Neuron (in vitro differentiated cells): Measurements from ENCODE around the gene PHF21B.

ENCODE experiments used
- H2AFZ ChIP-seq: one replicate; pipeline ENCODE4 v1.6.1; 2013; ENCODE audit warnings: low read depth, mild to moderate bottlenecking, inconsistent platforms, low read length, moderate library complexity
- H3K27me3 ChIP-seq: one replicate; pipeline ENCODE4 v1.6.1; 2013; ENCODE audit warnings: low read length; ENCODE audit not compliant: insufficient read depth
- H3K36me3 ChIP-seq: one replicate; pipeline ENCODE4 v1.6.1; 2013; ENCODE audit warnings: low read length; ENCODE audit not compliant: insufficient read depth
- H3K4me1 ChIP-seq: one replicate; pipeline ENCODE4 v1.6.1; 2013; ENCODE audit warnings: low read length; ENCODE audit not compliant: insufficient read depth
- H3K4me3 ChIP-seq: 2 replicates; pipeline ENCODE4 v1.5.1; 2013; ENCODE audit warnings: mild to moderate bottlenecking, low read length, moderate library complexity
- H3K9me3 ChIP-seq: one replicate; pipeline ENCODE4 v1.6.1; 2013; ENCODE audit warnings: low read length

PHF21B gene

DNA sequence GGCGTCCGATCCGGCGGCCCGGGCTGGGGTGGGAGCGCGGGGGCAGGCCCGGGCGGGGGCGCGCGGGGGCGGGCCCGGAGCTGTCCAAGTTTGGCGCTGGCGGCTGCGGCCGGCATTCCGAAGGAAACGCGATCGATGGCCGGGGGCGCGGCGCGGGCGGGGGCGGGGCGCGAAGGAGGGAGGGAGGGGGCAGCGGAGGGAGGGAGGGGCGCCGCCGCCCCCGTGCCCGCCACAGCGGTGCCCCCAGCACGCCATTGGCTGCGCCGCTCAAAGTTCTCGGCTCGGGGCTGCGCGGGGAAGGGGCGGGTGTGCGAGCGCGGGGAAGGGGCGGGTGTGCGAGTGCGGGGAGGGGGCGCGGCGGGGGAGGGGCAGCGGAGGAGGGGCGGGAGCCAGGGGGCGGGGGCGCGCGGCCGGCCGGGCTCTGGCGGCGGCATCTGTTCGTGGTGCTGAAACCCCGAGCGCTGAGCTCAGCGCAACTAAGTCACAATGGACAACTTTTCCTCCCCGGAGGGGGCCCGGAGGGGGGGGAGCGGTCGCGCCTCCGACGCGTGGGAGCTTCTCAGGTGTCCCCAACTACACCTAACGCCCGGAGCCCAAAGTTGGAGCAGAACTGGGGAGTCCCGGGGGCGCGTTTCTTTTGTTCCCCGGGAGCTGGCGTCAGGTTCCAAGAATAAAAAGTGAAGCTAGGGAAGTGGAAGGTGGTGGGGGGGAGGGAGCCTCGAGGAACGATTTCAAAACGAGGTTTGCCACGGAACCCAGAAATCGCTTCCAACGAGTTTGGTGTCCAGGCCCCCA, 2.2 kb downstream of the PHF21B start:
- Histone ChIP-seq H3K9me3 (peaks cover 3% of the 10 kb centered on the region), H3K4me1 (peaks cover 24% of the 10 kb centered on the region), H3K27me3 (no peaks in the 10 kb centered on the region), H3K36me3 (peaks cover 17% of the 10 kb centered on the region), H2AFZ (no peak overlapping the region), H3K4me3 (peak overlapping the region; percentile 95)

DNA sequence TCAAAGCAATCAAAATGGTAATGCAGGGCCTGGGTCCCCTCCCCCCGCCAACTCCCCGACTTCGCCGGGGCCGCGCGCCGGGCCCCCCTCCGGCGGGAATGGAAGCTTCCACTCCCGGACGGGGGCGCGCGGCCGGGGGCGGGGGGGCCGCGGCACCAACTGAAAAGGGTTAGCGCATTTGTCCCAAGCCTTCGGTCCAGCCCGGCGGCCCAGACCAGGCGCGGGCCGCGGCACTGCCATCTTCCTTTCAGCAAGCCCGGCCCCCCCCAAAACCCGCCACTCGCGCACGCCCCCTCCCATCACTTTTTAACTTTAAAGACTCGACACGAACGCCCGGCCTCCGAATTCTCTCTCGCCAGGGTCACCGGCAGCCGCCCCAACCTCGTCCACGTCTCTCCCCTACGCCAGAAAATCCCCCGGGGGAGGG, 2.8 kb downstream of the PHF21B start:
- Histone ChIP-seq H3K4me1 (peaks cover 24% of the 10 kb centered on the region), H2AFZ (no peak overlapping the region), H3K27me3 (no peaks in the 10 kb centered on the region), H3K9me3 (peaks cover 3% of the 10 kb centered on the region), H3K36me3 (peaks cover 22% of the 10 kb centered on the region), H3K4me3 (peak overlapping the region; percentile 93)

DNA sequence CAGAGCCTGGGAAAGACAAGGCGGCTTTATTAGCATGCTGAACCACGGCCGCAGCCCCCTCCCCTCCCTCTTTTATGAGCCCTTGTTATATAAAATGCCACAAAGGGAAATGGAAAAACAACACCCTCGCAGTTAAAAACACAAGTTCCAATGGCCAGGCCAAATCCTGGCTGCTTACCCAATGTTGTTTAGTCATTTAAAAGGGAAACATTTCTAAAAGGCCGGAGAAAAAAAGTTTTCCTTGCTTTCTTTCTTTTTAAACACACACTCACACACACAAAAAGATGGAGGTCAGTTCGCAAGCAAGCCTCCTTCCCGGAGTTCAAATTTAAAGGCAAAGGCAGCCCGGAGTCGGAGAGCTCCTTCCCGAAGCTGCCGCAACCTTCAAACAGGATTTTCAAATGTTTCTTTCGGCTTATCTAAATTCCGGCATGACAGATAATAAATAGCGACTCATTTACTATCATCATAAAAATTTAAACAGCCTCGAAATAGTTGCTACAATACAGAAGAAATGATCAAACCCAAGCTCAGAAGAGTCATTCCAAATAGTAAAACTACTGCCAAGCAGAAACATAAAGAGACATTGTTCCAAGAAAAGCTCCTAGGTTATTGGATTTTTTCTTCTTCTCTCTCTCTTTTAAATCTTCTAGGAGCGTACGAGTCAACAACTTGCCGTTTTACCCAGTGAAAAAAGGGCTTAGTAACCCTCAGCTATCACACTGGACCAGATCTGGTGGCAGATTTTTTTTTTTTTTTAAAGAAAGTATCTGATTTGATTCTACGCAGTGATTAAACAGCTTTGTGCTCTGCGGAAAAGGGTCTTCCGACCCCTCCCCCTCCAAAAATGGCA, 3.5 kb downstream of the PHF21B start:
- no peak overlapping the region for H2AFZ ChIP-seq
- H3K4me1 ChIP-seq, result peaks cover 24% of the 10 kb centered on the region
- H3K27me3 ChIP-seq, result no peaks in the 10 kb centered on the region
- H3K9me3 ChIP-seq, result peaks cover 5% of the 10 kb centered on the region
- peak overlapping the region; percentile 93 for H3K4me3 ChIP-seq
- peaks cover 29% of the 10 kb centered on the region for H3K36me3 ChIP-seq

DNA sequence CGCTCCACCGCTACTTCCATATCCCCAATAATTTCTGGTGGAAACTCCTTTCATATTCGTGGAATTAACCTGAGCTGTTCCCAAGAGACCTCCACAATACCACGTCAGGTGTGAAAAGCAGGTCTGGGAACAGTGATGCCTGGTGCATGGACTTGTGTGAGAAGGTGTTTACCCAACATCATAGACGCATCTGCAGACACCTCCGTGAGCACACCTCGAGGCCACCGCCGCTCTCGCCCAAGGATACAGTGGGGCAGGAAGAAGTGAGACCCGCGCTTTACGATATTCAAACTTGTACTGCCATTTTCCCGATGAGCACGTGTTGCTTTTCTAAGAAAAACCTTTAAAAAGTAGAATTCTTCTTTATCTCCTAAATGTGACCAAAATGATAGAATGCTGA, 8.2 kb downstream of the PHF21B start:
- Histone ChIP-seq H2AFZ (no peak overlapping the region), H3K27me3 (no peaks in the 10 kb centered on the region), H3K36me3 (peaks cover 47% of the 10 kb centered on the region), H3K4me1 (peaks cover 23% of the 10 kb centered on the region), H3K9me3 (peaks cover 8% of the 10 kb centered on the region), H3K4me3 (no peak overlapping the region)

DNA sequence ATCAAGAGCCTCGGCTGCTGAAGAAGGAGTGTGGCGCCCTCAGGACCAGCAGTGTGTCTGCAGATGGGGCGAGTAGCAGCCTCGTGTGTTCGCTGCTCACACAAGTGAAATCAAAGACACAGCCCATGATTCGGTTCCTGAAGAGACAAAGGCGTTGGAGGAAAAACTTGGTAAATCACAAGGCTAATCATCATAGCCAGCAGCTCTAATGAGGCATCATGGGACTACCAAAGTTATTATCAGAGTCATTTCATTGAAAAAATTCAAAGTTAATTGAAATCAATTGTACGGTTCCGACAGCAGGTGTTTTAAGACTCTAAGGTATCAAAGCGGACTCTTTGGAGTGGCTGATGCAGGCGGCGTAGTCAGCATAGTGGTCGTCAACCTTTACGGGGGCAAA, 9.5 kb downstream of the PHF21B start:
- no peaks in the 10 kb centered on the region for H3K27me3 ChIP-seq
- peaks cover 49% of the 10 kb centered on the region for H3K36me3 ChIP-seq

DNA sequence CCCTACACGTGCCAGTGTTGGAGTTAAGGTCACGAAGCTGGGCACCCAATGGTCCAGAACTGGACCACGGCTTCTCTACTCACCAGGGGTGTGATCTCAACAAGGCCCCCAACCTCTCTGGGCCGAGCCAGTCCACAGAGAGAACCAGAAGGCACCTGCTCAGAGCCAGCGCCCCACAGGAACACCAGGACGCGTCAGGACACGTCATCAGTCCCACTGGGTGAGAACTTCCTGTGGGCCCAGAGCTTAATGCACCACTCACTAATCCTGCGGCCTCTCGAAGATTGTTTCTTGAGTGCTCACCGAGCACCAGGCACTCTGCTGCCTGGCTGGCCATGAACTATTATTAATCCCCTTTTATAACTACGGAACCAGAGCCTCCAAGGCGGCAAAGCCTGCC, 10.1 kb downstream of the PHF21B start:
- H3K4me3 ChIP-seq, result no peak overlapping the region
- H3K4me1 ChIP-seq, result peaks cover 13% of the 10 kb centered on the region
- peaks cover 8% of the 10 kb centered on the region for H3K9me3 ChIP-seq
- H3K36me3 ChIP-seq, result peaks cover 51% of the 10 kb centered on the region
- H3K27me3 ChIP-seq, result no peaks in the 10 kb centered on the region
- no peak overlapping the region for H2AFZ ChIP-seq

More for the DNA sequence above, 9.5 kb downstream of the PHF21B start:
- peaks cover 16% of the 10 kb centered on the region for H3K4me1 ChIP-seq
- H3K4me3 ChIP-seq, result no peak overlapping the region
- no peak overlapping the region for H2AFZ ChIP-seq
- H3K9me3 ChIP-seq, result peaks cover 8% of the 10 kb centered on the region

DNA sequence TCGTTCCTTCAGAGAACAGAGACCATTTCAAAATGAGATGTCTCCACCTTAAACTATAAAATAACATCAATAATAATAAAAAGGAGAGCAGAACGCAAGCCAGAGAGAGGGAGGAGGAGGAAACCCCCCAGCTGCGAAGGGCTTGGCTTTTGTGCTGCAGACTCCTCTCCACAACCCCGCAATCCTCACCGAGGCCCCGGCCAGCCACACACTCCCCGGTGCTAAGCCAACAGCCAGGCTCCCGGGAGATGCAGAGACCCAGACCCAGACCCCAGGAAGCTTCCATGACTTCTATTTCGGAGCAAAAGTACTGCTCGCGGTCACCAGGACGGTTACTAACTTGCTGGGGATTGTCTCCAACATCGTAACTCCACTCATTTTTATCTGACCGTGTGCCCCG, 10.6 kb downstream of the PHF21B start:
- no peaks in the 10 kb centered on the region for H3K27me3 ChIP-seq
- H3K4me1 ChIP-seq, result peaks cover 9% of the 10 kb centered on the region
- H3K9me3 ChIP-seq, result peaks cover 8% of the 10 kb centered on the region
- no peak overlapping the region for H3K4me3 ChIP-seq
- H3K36me3 ChIP-seq, result peaks cover 47% of the 10 kb centered on the region
- H2AFZ ChIP-seq, result no peak overlapping the region

DNA sequence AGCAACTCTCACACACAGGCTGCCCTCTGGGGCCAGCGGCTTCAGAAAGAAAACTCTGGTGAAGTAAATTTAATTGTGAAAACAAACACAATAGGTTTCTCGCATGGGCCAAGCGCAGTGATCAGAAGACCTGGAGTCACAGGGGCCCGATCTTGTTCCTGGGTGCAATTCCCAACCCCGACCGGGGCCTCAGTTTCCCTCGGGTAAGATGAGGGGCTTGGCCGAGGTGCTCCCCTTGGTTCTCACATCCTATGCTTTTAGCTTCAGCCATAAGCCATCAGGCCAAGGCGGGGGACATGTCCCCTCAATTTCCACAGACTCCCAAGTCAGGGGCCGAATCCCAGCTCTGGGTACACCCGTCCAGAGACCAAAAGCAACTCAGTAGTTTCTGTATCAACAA, 11.5 kb downstream of the PHF21B start:
- Histone ChIP-seq H3K4me3 (no peak overlapping the region), H3K4me1 (peaks cover 7% of the 10 kb centered on the region), H3K27me3 (no peaks in the 10 kb centered on the region), H2AFZ (no peak overlapping the region), H3K36me3 (peaks cover 49% of the 10 kb centered on the region), H3K9me3 (peaks cover 5% of the 10 kb centered on the region)

DNA sequence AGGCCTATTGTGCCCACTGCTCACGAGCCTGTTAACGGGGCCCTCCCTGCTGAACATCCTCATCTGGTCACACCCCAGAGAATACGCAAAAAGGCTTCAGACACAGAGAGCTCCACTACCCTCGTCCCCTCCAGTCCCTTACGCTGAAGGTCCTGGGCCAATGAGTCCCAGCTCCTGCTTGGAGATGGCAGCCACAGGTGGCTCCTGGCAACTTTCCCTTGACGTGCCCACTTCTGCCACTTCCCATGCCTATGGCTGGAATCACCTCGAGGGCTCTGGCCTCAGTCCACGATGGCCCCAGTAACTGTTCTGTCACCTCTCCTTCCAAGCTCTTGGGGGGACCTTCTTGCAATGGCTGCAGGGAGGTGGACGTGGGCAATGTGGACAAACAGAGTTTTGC, 12.7 kb downstream of the PHF21B start:
- peaks cover 5% of the 10 kb centered on the region for H3K9me3 ChIP-seq
- H3K4me3 ChIP-seq, result no peak overlapping the region
- peaks cover 50% of the 10 kb centered on the region for H3K36me3 ChIP-seq
- H3K4me1 ChIP-seq, result peaks cover 7% of the 10 kb centered on the region
- no peak overlapping the region for H2AFZ ChIP-seq
- H3K27me3 ChIP-seq, result no peaks in the 10 kb centered on the region

DNA sequence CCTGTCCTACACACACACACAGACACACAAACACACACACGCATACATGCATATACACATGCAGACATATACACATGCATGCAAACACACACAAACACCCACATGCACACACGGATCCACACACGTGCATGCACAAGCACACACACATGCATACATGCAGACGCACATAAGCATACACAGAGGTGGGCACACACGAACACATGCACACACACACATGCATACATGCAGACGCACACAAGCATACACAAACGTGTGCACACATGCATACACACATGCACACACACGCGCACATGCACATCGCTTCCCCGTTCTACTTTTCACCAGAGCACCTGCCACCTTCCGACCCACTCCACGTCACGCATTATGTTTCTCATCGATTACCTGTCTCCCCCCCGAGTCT, 13.2 kb downstream of the PHF21B start:
- peaks cover 48% of the 10 kb centered on the region for H3K36me3 ChIP-seq
- H3K27me3 ChIP-seq, result no peaks in the 10 kb centered on the region
- peaks cover 5% of the 10 kb centered on the region for H3K9me3 ChIP-seq
- H3K4me3 ChIP-seq, result no peak overlapping the region
- H3K4me1 ChIP-seq, result peaks cover 7% of the 10 kb centered on the region
- H2AFZ ChIP-seq, result no peak overlapping the region

DNA sequence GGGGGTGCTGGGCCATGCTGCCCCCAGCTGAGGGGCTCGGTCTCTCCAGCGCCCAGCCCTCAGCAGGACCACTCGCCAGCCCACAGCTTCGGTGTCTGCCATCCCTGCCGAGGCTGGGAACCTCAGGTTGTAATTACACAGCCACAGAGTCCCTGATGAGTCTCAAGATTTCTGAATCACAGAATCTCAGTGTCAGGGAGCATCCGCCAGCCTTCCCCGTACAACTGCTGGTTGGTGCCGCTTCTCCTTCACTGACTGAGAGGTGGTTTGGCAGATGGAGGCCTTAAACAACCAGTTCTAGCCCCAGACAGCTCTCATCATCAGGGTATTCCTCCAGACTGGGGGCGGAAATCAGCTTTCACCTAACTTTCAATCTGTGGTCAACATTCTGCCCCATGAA, 13.7 kb downstream of the PHF21B start:
- H3K4me3 ChIP-seq, result no peak overlapping the region
- H2AFZ ChIP-seq, result no peak overlapping the region
- H3K27me3 ChIP-seq, result no peaks in the 10 kb centered on the region
- H3K9me3 ChIP-seq, result peaks cover under 1% of the 10 kb centered on the region
- peaks cover 7% of the 10 kb centered on the region for H3K4me1 ChIP-seq
- H3K36me3 ChIP-seq, result peaks cover 48% of the 10 kb centered on the region

DNA sequence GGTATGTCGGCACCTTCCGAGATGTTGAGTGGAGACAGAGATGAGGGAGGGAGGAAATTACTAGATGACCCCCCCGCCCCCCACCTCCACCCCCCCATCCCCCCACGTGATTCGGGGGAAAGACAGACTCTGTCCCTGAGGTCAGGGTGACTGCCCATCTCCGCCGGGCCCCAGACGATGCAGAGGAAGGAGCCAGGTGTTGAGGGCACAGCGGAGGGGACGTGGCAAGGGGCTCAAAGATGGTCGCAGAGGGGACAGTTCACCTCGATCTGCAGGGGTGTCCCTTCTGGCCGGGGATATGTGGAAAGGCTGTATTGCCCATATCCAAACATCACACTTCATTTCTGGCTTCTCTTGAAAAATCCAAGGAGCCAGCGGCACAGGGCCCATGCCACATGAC, 14.1 kb downstream of the PHF21B start:
- no peaks in the 10 kb centered on the region for H3K9me3 ChIP-seq
- H2AFZ ChIP-seq, result no peak overlapping the region
- H3K36me3 ChIP-seq, result peaks cover 48% of the 10 kb centered on the region
- H3K27me3 ChIP-seq, result no peaks in the 10 kb centered on the region
- no peak overlapping the region for H3K4me3 ChIP-seq
- H3K4me1 ChIP-seq, result peaks cover 7% of the 10 kb centered on the region

DNA sequence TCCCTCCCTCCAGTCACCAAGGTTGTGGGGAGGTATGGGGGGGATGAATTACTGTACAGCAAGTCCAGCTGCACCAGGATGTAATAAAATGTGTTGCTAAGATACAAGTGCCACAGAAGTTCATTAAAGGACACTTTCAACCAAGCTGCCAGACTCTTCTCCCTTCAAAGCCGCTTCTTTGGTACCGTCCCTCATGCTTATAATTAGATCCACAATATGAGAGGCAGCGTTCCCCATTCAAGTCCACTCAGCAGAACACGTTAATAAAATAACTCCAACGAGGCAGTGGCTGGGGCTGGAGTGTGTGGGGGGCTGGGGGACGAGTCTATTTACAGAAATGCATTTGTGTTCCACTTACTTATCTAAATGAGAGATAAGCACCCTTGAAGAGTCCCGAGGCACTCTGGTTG, 14.7 kb downstream of the PHF21B start:
- H3K9me3 ChIP-seq, result no peaks in the 10 kb centered on the region
- peaks cover 47% of the 10 kb centered on the region for H3K36me3 ChIP-seq
- H3K4me3 ChIP-seq, result no peak overlapping the region
- no peaks in the 10 kb centered on the region for H3K27me3 ChIP-seq
- H3K4me1 ChIP-seq, result peaks cover 7% of the 10 kb centered on the region
- no peak overlapping the region for H2AFZ ChIP-seq
